ENCODE results near the gene HOXD4. TPM values are rescaled to one million over a fixed set of nuclear protein-coding genes. Genes with fewer than 3 reads are reported as not detected.

HOXD4 gene
- total RNA-seq, 1 donor from 2014 or later = 0.97 TPM

- Histone ChIP-seq H3K9me3 (no peaks in the 10 kb centered on the region), H3K27ac (no peak overlapping the region), H3K4me3 (no peak overlapping the region), H3K27me3 (ENCODE audit: low read depth) (peaks cover 99% of the 10 kb centered on the region), H3K4me1 (peaks cover 10% of the 10 kb centered on the region), H3K36me3 (no peaks in the 10 kb centered on the region)
- ATAC-seq (no peak), DNase-seq (no peak)
- intact Hi-C loops (cut with DNase I) = loop anchor here (10.0 kb wide), 1 partner anchor 307 kb away; no protein-coding TSS in a partner anchor
- TF ChIP-seq, protein P1, sequence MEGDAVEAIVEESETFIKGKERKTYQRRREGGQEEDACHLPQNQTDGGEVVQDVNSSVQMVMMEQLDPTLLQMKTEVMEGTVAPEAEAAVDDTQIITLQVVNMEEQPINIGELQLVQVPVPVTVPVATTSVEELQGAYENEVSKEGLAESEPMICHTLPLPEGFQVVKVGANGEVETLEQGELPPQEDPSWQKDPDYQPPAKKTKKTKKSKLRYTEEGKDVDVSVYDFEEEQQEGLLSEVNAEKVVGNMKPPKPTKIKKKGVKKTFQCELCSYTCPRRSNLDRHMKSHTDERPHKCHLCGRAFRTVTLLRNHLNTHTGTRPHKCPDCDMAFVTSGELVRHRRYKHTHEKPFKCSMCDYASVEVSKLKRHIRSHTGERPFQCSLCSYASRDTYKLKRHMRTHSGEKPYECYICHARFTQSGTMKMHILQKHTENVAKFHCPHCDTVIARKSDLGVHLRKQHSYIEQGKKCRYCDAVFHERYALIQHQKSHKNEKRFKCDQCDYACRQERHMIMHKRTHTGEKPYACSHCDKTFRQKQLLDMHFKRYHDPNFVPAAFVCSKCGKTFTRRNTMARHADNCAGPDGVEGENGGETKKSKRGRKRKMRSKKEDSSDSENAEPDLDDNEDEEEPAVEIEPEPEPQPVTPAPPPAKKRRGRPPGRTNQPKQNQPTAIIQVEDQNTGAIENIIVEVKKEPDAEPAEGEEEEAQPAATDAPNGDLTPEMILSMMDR (IDR thresholded peaks at IDR 0.05) = no peak
Observed at GRCh38 chr2:176147800-176148496, 3.4 kb upstream of the HOXD4 start.

DNA sequence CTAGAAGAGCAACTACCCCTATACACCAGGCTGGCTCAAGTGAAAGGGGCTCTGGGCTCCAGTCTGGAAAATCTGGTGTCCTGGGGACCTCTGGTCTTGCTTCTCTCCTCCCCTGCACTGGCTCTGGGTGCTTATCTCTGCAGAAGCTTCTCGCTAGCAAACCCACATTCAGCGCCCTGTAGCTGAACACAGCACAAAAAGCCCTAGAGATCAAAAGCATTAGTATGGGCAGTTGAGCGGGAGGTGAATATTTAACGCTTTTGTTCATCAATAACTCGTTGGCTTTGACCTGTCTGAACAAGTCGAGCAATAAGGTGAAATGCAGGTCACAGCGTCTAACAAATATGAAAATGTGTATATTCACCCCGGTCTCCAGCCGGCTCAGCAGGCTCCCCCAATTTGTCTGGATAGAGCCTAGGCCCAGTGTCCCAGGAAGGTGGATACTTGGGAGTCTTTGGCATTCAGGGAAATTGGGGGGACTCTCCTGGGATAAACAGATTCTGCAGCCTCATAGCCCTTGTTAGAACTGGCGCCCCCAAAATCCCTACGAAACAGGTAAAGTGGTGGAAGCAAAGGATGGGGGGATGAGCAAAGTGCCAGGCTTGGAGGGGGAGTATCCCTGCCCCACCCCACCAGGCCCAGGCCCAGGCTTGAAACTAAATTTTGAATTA, 2.5 kb upstream of the HOXD4 start:
- Histone ChIP-seq H3K27ac (no peak overlapping the region), H3K4me1 (peaks cover 10% of the 10 kb centered on the region), H3K36me3 (no peaks in the 10 kb centered on the region), H3K4me3 (no peak overlapping the region), H3K9me3 (no peaks in the 10 kb centered on the region), H3K27me3 (ENCODE audit: low read depth) (peaks cover 99% of the 10 kb centered on the region)
- intact Hi-C loops (cut with DNase I) = loop anchor here (10.0 kb wide), 1 partner anchor 306 kb away; no protein-coding TSS in a partner anchor
- DNase-seq (no peak), ATAC-seq (no peak)
- TF ChIP-seq, protein P1 (IDR thresholded peaks at IDR 0.05) = no peak

DNA sequence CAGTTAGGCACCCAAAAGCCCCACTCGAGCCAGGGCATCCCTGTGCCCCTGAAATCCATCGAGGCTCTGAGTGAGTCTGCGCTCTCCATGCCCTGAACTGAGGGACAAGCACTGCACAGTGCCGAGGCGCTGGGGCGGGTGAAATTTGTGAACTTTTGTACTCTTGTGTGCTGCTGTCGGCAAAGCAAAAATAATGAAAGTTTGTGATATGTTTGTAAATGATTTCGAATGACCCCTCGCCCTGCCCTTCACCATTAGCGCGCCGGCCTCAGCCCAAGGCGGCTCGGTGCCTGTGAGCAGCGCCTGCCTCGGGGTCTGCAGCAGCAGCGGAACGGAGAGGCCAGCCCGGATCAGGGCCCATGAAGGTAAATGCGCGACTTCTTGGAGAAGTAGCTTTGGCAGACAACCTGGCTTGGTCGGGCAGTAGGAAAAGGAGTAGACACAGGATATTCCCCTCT, 1.8 kb upstream of the HOXD4 start:
- TF ChIP-seq, protein P1 (IDR thresholded peaks at IDR 0.05) = no peak
- H3K27ac ChIP-seq = no peak overlapping the region
- peaks cover 99% of the 10 kb centered on the region for H3K27me3 ChIP-seq (ENCODE audit: low read depth)
- DNase-seq = no peak
- no peaks in the 10 kb centered on the region for H3K36me3 ChIP-seq
- peaks cover 10% of the 10 kb centered on the region for H3K4me1 ChIP-seq
- no peak overlapping the region for H3K4me3 ChIP-seq
- H3K9me3 ChIP-seq = no peaks in the 10 kb centered on the region
- intact Hi-C loops (cut with DNase I) = loop anchor here (10.0 kb wide), 1 partner anchor 305 kb away; no protein-coding TSS in a partner anchor
- no peak for ATAC-seq

- Histone ChIP-seq H3K27me3 (ENCODE audit: low read depth) (peaks cover 99% of the 10 kb centered on the region), H3K4me3 (no peak overlapping the region), H3K4me1 (peaks cover 10% of the 10 kb centered on the region), H3K27ac (no peak overlapping the region), H3K9me3 (no peaks in the 10 kb centered on the region), H3K36me3 (no peaks in the 10 kb centered on the region)
- DNase-seq (no peak), ATAC-seq (no peak)
- TF ChIP-seq, protein P1 (IDR thresholded peaks at IDR 0.05) = no peak
- intact Hi-C loops (cut with DNase I) = loop anchor here (10.0 kb wide), 1 partner anchor 305 kb away; no protein-coding TSS in a partner anchor
Observed at GRCh38 chr2:176149939-176150583, 1.3 kb upstream of the HOXD4 start.

GRCh38 chr2:176150584-176151441, 537 bp upstream of the HOXD4 start:
- intact Hi-C loops (cut with DNase I) = no loop called here
- DNase-seq (no peak), ATAC-seq (no peak)
- Histone ChIP-seq H3K36me3 (no peaks in the 10 kb centered on the region), H3K27me3 (ENCODE audit: low read depth) (peaks cover 100% of the 10 kb centered on the region), H3K4me1 (peaks cover 10% of the 10 kb centered on the region), H3K4me3 (no peak overlapping the region), H3K27ac (no peak overlapping the region), H3K9me3 (no peaks in the 10 kb centered on the region)
- TF ChIP-seq, protein P1 (IDR thresholded peaks at IDR 0.05) = no peak

Data from lower lobe of right lung (tissue), 2 donors.